ENCODE measurements around the gene IFNGR1.

Gene IFNGR1

GRCh38 chr6:137218917-137219663 is at the start of gene IFNGR1:
Gene IFNGR1 (minus strand): TSS chr6:137219385. CDS start chr6:137219327, 58 bp downstream.
- Histone ChIP-seq H3K36me3 (peaks cover 4% of the 10 kb centered on the region; the same call in 1 of the 2 replicates), H3K27ac (peak within 1 kb of the TSS; percentile 90), H3K27me3 (ENCODE audit: insufficient read depth, low read depth, severe bottlenecking) (no peaks in the 10 kb centered on the region), H3K9me3 (ENCODE audit: severe bottlenecking) (no peaks in the 10 kb centered on the region), H3K4me3 (ENCODE audit: low read depth, low read length) (peak within 1 kb of the TSS; percentile 97)
- TF ChIP-seq CTCF (IDR thresholded peaks at IDR 0.05; ENCODE audit: low read depth, low read length) = no peak
- DNase-seq = peak; percentile 96

GRCh38 chr6:137268911-137269310 is 49.7 kb upstream of the IFNGR1 start:
- TF ChIP-seq CTCF (IDR thresholded peaks at IDR 0.05; ENCODE audit: low read depth, low read length) = no peak
- Histone ChIP-seq H3K9me3 (ENCODE audit: severe bottlenecking) (no peaks in the 10 kb centered on the region), H3K27me3 (ENCODE audit: insufficient read depth, low read depth, severe bottlenecking) (no peaks in the 10 kb centered on the region), H3K4me3 (ENCODE audit: low read depth, low read length) (no peak overlapping the region), H3K36me3 (no peaks in the 10 kb centered on the region), H3K27ac (no peak overlapping the region)
- no peak for DNase-seq

- no peaks in the 10 kb centered on the region for H3K9me3 ChIP-seq (ENCODE audit: severe bottlenecking)
- no peak for DNase-seq
- no peaks in the 10 kb centered on the region for H3K36me3 ChIP-seq
- H3K27ac ChIP-seq = no peak overlapping the region
- H3K27me3 ChIP-seq (ENCODE audit: insufficient read depth, low read depth, severe bottlenecking) = no peaks in the 10 kb centered on the region
- H3K4me3 ChIP-seq (ENCODE audit: low read depth, low read length) = no peak overlapping the region
- TF ChIP-seq CTCF (IDR thresholded peaks at IDR 0.05; ENCODE audit: low read depth, low read length) = no peak
Observed at GRCh38 chr6:137266309-137266586, 47.1 kb upstream of the IFNGR1 start.

GRCh38 chr6:137265561-137266308 is 46.5 kb upstream of the IFNGR1 start:
- Histone ChIP-seq H3K4me3 (ENCODE audit: low read depth, low read length) (no peak overlapping the region), H3K27ac (no peak overlapping the region), H3K9me3 (ENCODE audit: severe bottlenecking) (no peaks in the 10 kb centered on the region), H3K36me3 (no peaks in the 10 kb centered on the region), H3K27me3 (ENCODE audit: insufficient read depth, low read depth, severe bottlenecking) (no peaks in the 10 kb centered on the region)
- TF ChIP-seq CTCF (IDR thresholded peaks at IDR 0.05; ENCODE audit: low read depth, low read length) = no peak
- DNase-seq = no peak

GRCh38 chr6:137264311-137265075 is 45.3 kb upstream of the IFNGR1 start:
- Histone ChIP-seq H3K27ac (no peak overlapping the region), H3K4me3 (ENCODE audit: low read depth, low read length) (no peak overlapping the region), H3K27me3 (ENCODE audit: insufficient read depth, low read depth, severe bottlenecking) (no peaks in the 10 kb centered on the region), H3K36me3 (no peaks in the 10 kb centered on the region), H3K9me3 (ENCODE audit: severe bottlenecking) (no peaks in the 10 kb centered on the region)
- DNase-seq = peak; percentile 11
- no peak for TF ChIP-seq CTCF (IDR thresholded peaks at IDR 0.05; ENCODE audit: low read depth, low read length)
